HepG2 (cell line): ENCODE measurements around the gene TMEM221. TPM values are rescaled to one million over a fixed set of nuclear protein-coding genes. Genes with fewer than 3 reads are reported as not detected.

Source experiments
- ARID4A ChIP-seq: sonication (generic); formaldehyde crosslinking; IDR thresholded peaks from 2 replicates; pipeline ENCODE4 v1.5.0; 2020; ENCODE audit warnings: mild to moderate bottlenecking, missing genetic modification reagents, borderline replicate concordance
- DNMT1 ChIP-seq: sonication (generic); formaldehyde crosslinking; IDR thresholded peaks from 2 replicates; pipeline ENCODE4 v1.5.1; 2020; ENCODE audit warnings: mild to moderate bottlenecking, missing genetic modification reagents
- DPF2 ChIP-seq: sonication (generic); formaldehyde crosslinking; IDR thresholded peaks from 2 replicates; pipeline ENCODE4 v1.4.0; 2020; ENCODE audit warnings: mild to moderate bottlenecking, low read depth, missing genetic modification reagents, borderline replicate concordance
- ETV6 ChIP-seq: sonication (generic); formaldehyde crosslinking; conservative IDR thresholded peaks from 2 replicates; pipeline ENCODE4 v1.4.0; 2020; ENCODE audit warnings: missing genetic modification reagents
- HNRNPUL1 ChIP-seq: fragments of 200-400 bp; formaldehyde crosslinking; IDR thresholded peaks from 2 replicates; pipeline ENCODE4 v1.6.1; 2017; ENCODE audit warnings: low read depth, mild to moderate bottlenecking, low read length, moderate library complexity
- HOXA5 ChIP-seq: sonication (generic); formaldehyde crosslinking; IDR thresholded peaks from 2 replicates; pipeline ENCODE4 v1.4.0; 2020; ENCODE audit warnings: missing genetic modification reagents
- MATR3 ChIP-seq: sonication (generic); formaldehyde crosslinking; IDR thresholded peaks from 2 replicates; pipeline ENCODE4 v1.4.0; 2020; ENCODE audit warnings: missing genetic modification reagents
- NBN ChIP-seq: fragments of 450-650 bp; conservative IDR thresholded peaks from 2 replicates; pipeline ENCODE4 v1.6.1; 2017
- NFIB ChIP-seq: sonication (generic); formaldehyde crosslinking; IDR thresholded peaks from 2 replicates; pipeline ENCODE4 v1.9.0; 2021; ENCODE audit warnings: missing genetic modification reagents, mild to moderate bottlenecking, borderline replicate concordance
- SMARCC2 ChIP-seq: fragments of 450-650 bp; IDR thresholded peaks from 2 replicates; pipeline ENCODE4 v1.6.1; 2017; ENCODE audit warnings: antibody characterized with exemption, mild to moderate bottlenecking
- SPEN ChIP-seq: sonication (generic); formaldehyde crosslinking; IDR thresholded peaks from 2 replicates; pipeline ENCODE4 v1.5.1; 2020; ENCODE audit warnings: low read depth, mild to moderate bottlenecking, missing genetic modification reagents
- XRCC5 ChIP-seq: fragments of 200-400 bp; formaldehyde crosslinking; optimal IDR thresholded peaks from 2 replicates; pipeline ENCODE3; 2017; ENCODE audit warnings: mild to moderate bottlenecking, low read length
- ZBTB38 ChIP-seq: sonication (generic); formaldehyde crosslinking; IDR thresholded peaks from 2 replicates; pipeline ENCODE4 v1.5.1; 2020; ENCODE audit warnings: mild to moderate bottlenecking, missing genetic modification reagents
- ZNF530 ChIP-seq: sonication (generic); formaldehyde crosslinking; IDR thresholded peaks from 2 replicates; pipeline ENCODE4 v1.5.0; 2020; ENCODE audit warnings: low read depth, mild to moderate bottlenecking, missing genetic modification reagents
- ZNF574 ChIP-seq: sonication (generic); formaldehyde crosslinking; IDR thresholded peaks from 2 replicates; pipeline ENCODE4 v1.4.0; 2020; ENCODE audit warnings: missing genetic modification reagents
- ZNF768 ChIP-seq: sonication (generic); formaldehyde crosslinking; IDR thresholded peaks from 2 replicates; pipeline ENCODE4 v1.4.0; 2020; ENCODE audit warnings: missing genetic modification reagents
- ZNF792 ChIP-seq: IDR thresholded peaks from 2 replicates; pipeline ENCODE4 v1.6.1; 2016
- ZSCAN12 ChIP-seq: sonication (generic); formaldehyde crosslinking; IDR thresholded peaks from 2 replicates; pipeline ENCODE4 v1.9.0; 2021; ENCODE audit warnings: mild to moderate bottlenecking, missing genetic modification reagents
- ZSCAN21 ChIP-seq: sonication (generic); formaldehyde crosslinking; IDR thresholded peaks from 2 replicates; pipeline ENCODE4 v1.8.0; 2022; ENCODE audit warnings: mild to moderate bottlenecking, missing genetic modification reagents, moderate library complexity, borderline replicate concordance
- polyA plus RNA-seq, 8 experiments: library from polyadenylated mRNA; depleted of rRNA in 3 of 8; stranded (reverse) in 7 of 8; unstranded in 1 of 8; fragments of >200 nt; fragmentation: Illumina TruSeq in 4 of 8; extraction: Trizol in 4 of 8; gene quantifications; 2 replicates each; pipeline versions ENCODE4 v1.2.1 to v1.2.3, GENCODE V29; 2011 to 2016; ENCODE audit warnings: low read depth in 4 of 8, missing spikeins in 1 of 8, mixed read lengths in 1 of 8; ENCODE audit not compliant: insufficient read depth in 1 of 8
- total RNA-seq, 5 experiments: library from RNA; depleted of rRNA; stranded (reverse); fragments of >200 nt; fragmentation: Illumina TruSeq; extraction: Trizol; gene quantifications; 2 replicates each; pipeline ENCODE4 v1.2.3, GENCODE V29; 2016; ENCODE audit warnings: low read depth in 1 of 5
- TF ChIP-seq, protein P1 (sequence below): sonication (generic); formaldehyde crosslinking; IDR thresholded peaks from 2 replicates; pipeline ENCODE4 v1.5.1; 2020; ENCODE audit warnings: missing genetic modification reagents, mild to moderate bottlenecking, borderline replicate concordance
- TF ChIP-seq, protein P2 (sequence below): IDR thresholded peaks from 2 replicates; pipeline ENCODE4 v1.6.1; 2018; ENCODE audit warnings: missing genetic modification reagents

Gene TMEM221
- total and polyA plus RNA-seq, 2 of the 13 experiments (the other 11 are each of a cell fraction or from before 2014, with no cell fraction given): 0.33 to 0.77 TPM

GRCh38 chr19:17390665-17391370 lies 57.6 kb downstream of the TMEM221 start (continued):
- TF ChIP-seq XRCC5 (peak; percentile 57), ZNF530 (CRISPR knock-in tag) (no peak), ARID4A (CRISPR knock-in tag) (peak; percentile 40; the same call in 1 of the 2 replicates), ZNF768 (CRISPR knock-in tag) (no peak; the same call in 1 of the 2 replicates), DNMT1 (CRISPR knock-in tag) (0 out of 2 replicates have a peak, but pooled peaks have one; percentile 54), SPEN (CRISPR knock-in tag) (peak; percentile 69; the same call in 1 of the 2 replicates), SMARCC2 (no peak), ZSCAN12 (no peak), ZSCAN21 (CRISPR knock-in tag) (peak; percentile 59; the same call in 1 of the 2 replicates), ZNF792 (CRISPR knock-in tag) (no peak), NBN (no peak), HNRNPUL1 (no peak), ZNF574 (CRISPR knock-in tag) (0 out of 2 replicates have a peak, but pooled peaks have one; percentile 19), ZBTB38 (CRISPR knock-in tag) (peak; percentile 58), ETV6 (CRISPR knock-in tag) (no peak), NFIB (CRISPR knock-in tag) (no peak), MATR3 (no peak), DPF2 (CRISPR knock-in tag) (no peak), HOXA5 (CRISPR knock-in tag) (no peak)
- TF ChIP-seq, protein P1, sequence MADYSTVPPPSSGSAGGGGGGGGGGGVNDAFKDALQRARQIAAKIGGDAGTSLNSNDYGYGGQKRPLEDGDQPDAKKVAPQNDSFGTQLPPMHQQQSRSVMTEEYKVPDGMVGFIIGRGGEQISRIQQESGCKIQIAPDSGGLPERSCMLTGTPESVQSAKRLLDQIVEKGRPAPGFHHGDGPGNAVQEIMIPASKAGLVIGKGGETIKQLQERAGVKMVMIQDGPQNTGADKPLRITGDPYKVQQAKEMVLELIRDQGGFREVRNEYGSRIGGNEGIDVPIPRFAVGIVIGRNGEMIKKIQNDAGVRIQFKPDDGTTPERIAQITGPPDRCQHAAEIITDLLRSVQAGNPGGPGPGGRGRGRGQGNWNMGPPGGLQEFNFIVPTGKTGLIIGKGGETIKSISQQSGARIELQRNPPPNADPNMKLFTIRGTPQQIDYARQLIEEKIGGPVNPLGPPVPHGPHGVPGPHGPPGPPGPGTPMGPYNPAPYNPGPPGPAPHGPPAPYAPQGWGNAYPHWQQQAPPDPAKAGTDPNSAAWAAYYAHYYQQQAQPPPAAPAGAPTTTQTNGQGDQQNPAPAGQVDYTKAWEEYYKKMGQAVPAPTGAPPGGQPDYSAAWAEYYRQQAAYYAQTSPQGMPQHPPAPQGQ (CRISPR knock-in tag): no peak
- TF ChIP-seq, protein P2, sequence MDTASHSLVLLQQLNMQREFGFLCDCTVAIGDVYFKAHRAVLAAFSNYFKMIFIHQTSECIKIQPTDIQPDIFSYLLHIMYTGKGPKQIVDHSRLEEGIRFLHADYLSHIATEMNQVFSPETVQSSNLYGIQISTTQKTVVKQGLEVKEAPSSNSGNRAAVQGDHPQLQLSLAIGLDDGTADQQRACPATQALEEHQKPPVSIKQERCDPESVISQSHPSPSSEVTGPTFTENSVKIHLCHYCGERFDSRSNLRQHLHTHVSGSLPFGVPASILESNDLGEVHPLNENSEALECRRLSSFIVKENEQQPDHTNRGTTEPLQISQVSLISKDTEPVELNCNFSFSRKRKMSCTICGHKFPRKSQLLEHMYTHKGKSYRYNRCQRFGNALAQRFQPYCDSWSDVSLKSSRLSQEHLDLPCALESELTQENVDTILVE: no peak
